DOHH2 (cell line): ENCODE measurements around the gene GPC6.

ENCODE experiments used
- H3F3A ChIP-seq: fragments of 200-600 bp; sonication (generic), shearing (Covaris generic); 2 replicates; pipeline ENCODE4 v1.6.0; 2016; ENCODE audit warnings: antibody characterized with exemption, mild to moderate bottlenecking; ENCODE audit not compliant: control insufficient read depth, insufficient read depth
- H3K27ac ChIP-seq: fragments of 200-600 bp; sonication (generic); 2 replicates; pipeline ENCODE4 v1.5.1; 2014; ENCODE audit warnings: low read depth, mild to moderate bottlenecking, low read length, moderate library complexity
- H3K27me3 ChIP-seq: fragments of 200-600 bp; sonication (generic); 2 replicates; pipeline ENCODE4 v1.6.1; 2014; ENCODE audit warnings: mild to moderate bottlenecking, low read length, mixed read lengths; ENCODE audit not compliant: control insufficient read depth
- H3K36me3 ChIP-seq: fragments of 200-600 bp; sonication (generic); 2 replicates; pipeline ENCODE4 v1.6.1; 2014; ENCODE audit warnings: mild to moderate bottlenecking, low read length, moderate library complexity, mixed read lengths; ENCODE audit not compliant: control insufficient read depth
- H3K4me1 ChIP-seq: fragments of 200-600 bp; sonication (generic); 2 replicates; pipeline ENCODE4 v1.6.1; 2014; ENCODE audit warnings: mild to moderate bottlenecking, low read length, mixed read lengths; ENCODE audit not compliant: control insufficient read depth
- H3K4me2 ChIP-seq: fragments of 200-600 bp; sonication (generic); 2 replicates; pipeline ENCODE4 v1.6.0; 2014; ENCODE audit warnings: mild to moderate bottlenecking, low read length, moderate library complexity
- H3K4me3 ChIP-seq: fragments of 200-600 bp; sonication (generic); 2 replicates; pipeline ENCODE4 v1.5.1; 2014; ENCODE audit warnings: mild to moderate bottlenecking, low read length, mixed read lengths
- H3K79me2 ChIP-seq: fragments of 200-600 bp; sonication (generic); 2 replicates; pipeline ENCODE4 v1.6.1; 2014; ENCODE audit warnings: mild to moderate bottlenecking, low read length, mixed read lengths; ENCODE audit not compliant: control insufficient read depth
- H3K9me2 ChIP-seq: fragments of 200-600 bp; sonication (generic); replicated peaks from 2 replicates; pipeline ENCODE4 v1.6.1; 2014; ENCODE audit warnings: mild to moderate bottlenecking, low read length, mixed read lengths; ENCODE audit not compliant: control insufficient read depth
- H3K9me3 ChIP-seq: fragments of 200-600 bp; sonication (generic); 2 replicates; pipeline ENCODE4 v1.6.1; 2014; ENCODE audit warnings: antibody characterized with exemption, low read length, mixed read lengths; ENCODE audit not compliant: control insufficient read depth, insufficient read depth
- H4K20me1 ChIP-seq: fragments of 200-600 bp; sonication (generic); 2 replicates; pipeline ENCODE4 v1.6.0; 2014; ENCODE audit warnings: low read depth, mild to moderate bottlenecking, antibody characterized with exemption, low read length, moderate library complexity; ENCODE audit not compliant: control insufficient read depth, insufficient read depth
- EZH2phosphoT487 ChIP-seq: fragments of 200-600 bp; sonication (generic); IDR thresholded peaks from 2 replicates; pipeline ENCODE4 v1.6.1; 2017; ENCODE audit warnings: borderline replicate concordance, mild to moderate bottlenecking, antibody characterized with exemption, low read length, moderate library complexity, mixed read lengths
- TF ChIP-seq, protein P1 (sequence below): fragments of 200-600 bp; sonication (generic); IDR thresholded peaks from one replicate; pipeline ENCODE4 v1.5.1; 2014; ENCODE audit warnings: antibody characterized with exemption, mild to moderate bottlenecking, low read depth, low read length; ENCODE audit not compliant: poor library complexity, severe bottlenecking

The GPC6 gene

GRCh38 chr13:93872376-93872775 is 645.8 kb downstream of the GPC6 start:
- TF ChIP-seq, protein P1, sequence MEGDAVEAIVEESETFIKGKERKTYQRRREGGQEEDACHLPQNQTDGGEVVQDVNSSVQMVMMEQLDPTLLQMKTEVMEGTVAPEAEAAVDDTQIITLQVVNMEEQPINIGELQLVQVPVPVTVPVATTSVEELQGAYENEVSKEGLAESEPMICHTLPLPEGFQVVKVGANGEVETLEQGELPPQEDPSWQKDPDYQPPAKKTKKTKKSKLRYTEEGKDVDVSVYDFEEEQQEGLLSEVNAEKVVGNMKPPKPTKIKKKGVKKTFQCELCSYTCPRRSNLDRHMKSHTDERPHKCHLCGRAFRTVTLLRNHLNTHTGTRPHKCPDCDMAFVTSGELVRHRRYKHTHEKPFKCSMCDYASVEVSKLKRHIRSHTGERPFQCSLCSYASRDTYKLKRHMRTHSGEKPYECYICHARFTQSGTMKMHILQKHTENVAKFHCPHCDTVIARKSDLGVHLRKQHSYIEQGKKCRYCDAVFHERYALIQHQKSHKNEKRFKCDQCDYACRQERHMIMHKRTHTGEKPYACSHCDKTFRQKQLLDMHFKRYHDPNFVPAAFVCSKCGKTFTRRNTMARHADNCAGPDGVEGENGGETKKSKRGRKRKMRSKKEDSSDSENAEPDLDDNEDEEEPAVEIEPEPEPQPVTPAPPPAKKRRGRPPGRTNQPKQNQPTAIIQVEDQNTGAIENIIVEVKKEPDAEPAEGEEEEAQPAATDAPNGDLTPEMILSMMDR = no peak
- TF ChIP-seq EZH2phosphoT487 = no peak
- no peaks in the 10 kb centered on the region for H3K9me3 ChIP-seq
- H3K79me2 ChIP-seq = no peaks in the 10 kb centered on the region
- H3K4me1 ChIP-seq = no peaks in the 10 kb centered on the region
- no peaks in the 10 kb centered on the region for H3K27me3 ChIP-seq
- no peaks in the 10 kb centered on the region for H3K36me3 ChIP-seq
- no peak overlapping the region for H3K4me3 ChIP-seq
- no peak overlapping the region for H3K4me2 ChIP-seq
- no peaks in the 10 kb centered on the region for H3F3A ChIP-seq
- no peak overlapping the region for H3K27ac ChIP-seq
- no peaks in the 10 kb centered on the region for H3K9me2 ChIP-seq
- no peaks in the 10 kb centered on the region for H4K20me1 ChIP-seq

GRCh38 chr13:93872786-93873347 is 646.3 kb downstream of the GPC6 start:
- Histone ChIP-seq H3K9me2 (no peaks in the 10 kb centered on the region), H3K4me2 (no peak overlapping the region), H3F3A (no peaks in the 10 kb centered on the region), H3K27ac (no peak overlapping the region), H3K36me3 (no peaks in the 10 kb centered on the region), H3K27me3 (no peaks in the 10 kb centered on the region), H3K9me3 (no peaks in the 10 kb centered on the region), H3K4me1 (no peaks in the 10 kb centered on the region), H3K4me3 (no peak overlapping the region), H3K79me2 (no peaks in the 10 kb centered on the region), H4K20me1 (no peaks in the 10 kb centered on the region)
- TF ChIP-seq, protein P1 = no peak
- no peak for TF ChIP-seq EZH2phosphoT487

DNA sequence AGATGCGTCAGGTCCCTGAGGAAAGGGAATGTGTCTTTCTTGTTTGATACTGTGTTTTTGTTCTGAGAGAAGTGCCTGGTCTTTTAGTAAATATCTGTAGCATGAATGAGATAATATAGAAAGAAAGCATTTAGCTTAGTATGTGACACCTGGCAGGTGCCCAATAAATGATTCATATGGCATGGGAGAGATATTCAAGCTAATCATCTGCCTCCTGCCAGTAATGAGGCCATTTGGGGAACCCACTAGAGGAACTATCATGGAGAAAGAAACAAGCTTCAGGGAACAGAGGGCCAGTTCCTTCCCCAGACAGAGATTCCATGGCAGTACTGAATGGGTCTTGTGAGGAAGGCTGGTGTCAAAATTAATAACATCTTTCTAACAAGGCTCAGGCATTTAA is 648.9 kb downstream of the GPC6 start:
- Histone ChIP-seq H3K79me2 (no peaks in the 10 kb centered on the region), H3F3A (no peaks in the 10 kb centered on the region), H3K36me3 (no peaks in the 10 kb centered on the region), H3K9me3 (no peaks in the 10 kb centered on the region), H3K4me2 (no peak overlapping the region), H3K27ac (no peak overlapping the region), H3K4me3 (no peak overlapping the region), H3K27me3 (no peaks in the 10 kb centered on the region), H3K9me2 (no peaks in the 10 kb centered on the region), H4K20me1 (no peaks in the 10 kb centered on the region), H3K4me1 (no peaks in the 10 kb centered on the region)
- no peak for TF ChIP-seq EZH2phosphoT487
- TF ChIP-seq, protein P1 = no peak

- Histone ChIP-seq H3K36me3 (no peaks in the 10 kb centered on the region), H3K4me1 (no peaks in the 10 kb centered on the region), H4K20me1 (no peaks in the 10 kb centered on the region), H3K9me3 (no peaks in the 10 kb centered on the region), H3K9me2 (no peaks in the 10 kb centered on the region), H3K4me3 (no peak overlapping the region), H3K27me3 (no peaks in the 10 kb centered on the region), H3F3A (no peaks in the 10 kb centered on the region), H3K4me2 (no peak overlapping the region), H3K27ac (no peak overlapping the region), H3K79me2 (no peaks in the 10 kb centered on the region)
- TF ChIP-seq EZH2phosphoT487 = no peak
- TF ChIP-seq, protein P1 = no peak
These were observed 649.6 kb downstream of the GPC6 start for GRCh38 chr13:93876236-93876635.
